Measurements from ENCODE around the gene TWIST1.

Gene TWIST1

GRCh38 chr7:19117091-19117869, at the start of gene TWIST1:
Gene TWIST1, minus strand, starts transcription at chr7:19117636. Its CDS starts 315 bp downstream, at chr7:19117321.
- DNase-seq, result peak in 1 of 2 donors; percentile 9

GRCh38 chr7:19161671-19162070, 44.2 kb upstream of the TWIST1 start:
- no peak for DNase-seq

- DNase-seq, result no peak
Observed at GRCh38 chr7:19146699-19147098, 29.3 kb upstream of the TWIST1 start.

GRCh38 chr7:19145434-19146115, 28.1 kb upstream of the TWIST1 start:
- DNase-seq, result no peak

GRCh38 chr7:19144661-19145433, 27.4 kb upstream of the TWIST1 start, which contains the start of gene FERD3L:
Gene FERD3L, minus strand, starts transcription at chr7:19145421. Its CDS starts 59 bp downstream, at chr7:19145362.
- no peak for DNase-seq

- DNase-seq, result no peak
Observed at GRCh38 chr7:19143881-19144574, 26.6 kb upstream of the TWIST1 start.

GRCh38 chr7:19139706-19140327, 22.4 kb upstream of the TWIST1 start:
- DNase-seq, result no peak

- DNase-seq, result no peak
Observed at GRCh38 chr7:19133886-19134285, 16.4 kb upstream of the TWIST1 start.

GRCh38 chr7:19133390-19133789, 16.0 kb upstream of the TWIST1 start:
- DNase-seq, result no peak

GRCh38 chr7:19128856-19129255, 11.4 kb upstream of the TWIST1 start:
- no peak for DNase-seq

- DNase-seq, result no peak
Observed at GRCh38 chr7:19121977-19122588, 4.6 kb upstream of the TWIST1 start.

GRCh38 chr7:19119870-19120486, 2.5 kb upstream of the TWIST1 start:
- DNase-seq, result no peak

GRCh38 chr7:19119372-19119771, 1.9 kb upstream of the TWIST1 start:
- no peak for DNase-seq

- DNase-seq, result no peak
Observed at GRCh38 chr7:19118636-19119371, 1.4 kb upstream of the TWIST1 start.

- no peak for DNase-seq
Observed at GRCh38 chr7:19117870-19118608, 603 bp upstream of the TWIST1 start.

- DNase-seq, result no peak
Observed at GRCh38 chr7:19116121-19117090, 1.0 kb downstream of the TWIST1 start.

- DNase-seq, result no peak
Observed at GRCh38 chr7:19114551-19114855, 2.9 kb downstream of the TWIST1 start.

- no peak for DNase-seq
Observed at GRCh38 chr7:19113855-19114550, 3.4 kb downstream of the TWIST1 start.

Measured in stimulated activated CD4-positive, alpha-beta T cell treated with anti-CD3 and anti-CD28 coated beads, Interleukin-2, amount 100 ng/mL, for 24 hours (primary cell).